SJSA1 (cell line): Measurements from ENCODE around the gene KHDC4. TPM values are rescaled to one million over a fixed set of nuclear protein-coding genes. Genes with fewer than 3 reads are reported as not detected.

ENCODE experiments used
- DNase-seq, 2 experiments: peaks; one replicate each; pipeline ENCODE4 v3.0.0-alpha.2; 2015 to 2020; ENCODE audit warnings: low spot score in 2 of 2, low read depth in 1 of 2
- H3K27ac ChIP-seq: fragments of 250-450 bp; sonication (Bioruptor Pico); 2 replicates; pipeline ENCODE4 v1.5.1; 2020; ENCODE audit warnings: mild to moderate bottlenecking, moderate library complexity
- H3K27me3 ChIP-seq: fragments of 250-450 bp; sonication (Bioruptor Pico); replicated peaks from 2 replicates; pipeline ENCODE4 v1.5.1; 2020; ENCODE audit warnings: mild to moderate bottlenecking, moderate library complexity
- H3K36me3 ChIP-seq: fragments of 250-450 bp; sonication (Bioruptor Pico); 2 replicates; pipeline ENCODE4 v1.5.1; 2020; ENCODE audit warnings: mild to moderate bottlenecking
- H3K4me1 ChIP-seq: fragments of 250-450 bp; sonication (Bioruptor Pico); replicated peaks from 2 replicates; pipeline ENCODE4 v1.6.1; 2021; ENCODE audit warnings: mild to moderate bottlenecking
- H3K4me3 ChIP-seq: fragments of 250-450 bp; sonication (Bioruptor Pico); 2 replicates; pipeline ENCODE4 v1.5.1; 2020; ENCODE audit warnings: mild to moderate bottlenecking
- H3K9me3 ChIP-seq: fragments of 250-450 bp; sonication (Bioruptor Pico); replicated peaks from 2 replicates; pipeline ENCODE4 v1.5.1; 2020; ENCODE audit warnings: mild to moderate bottlenecking
- total RNA-seq: library from RNA; depleted of rRNA; stranded (reverse); fragments of >200 nt; shearing (Covaris generic); gene quantifications from 2 replicates; pipeline ENCODE4 v1.2.3, GENCODE V29; 2014; rRNA removed

Gene KHDC4
- total RNA-seq, 1 experiment from 2014 or later, result 31.5 TPM

GRCh38 chr1:155872527-155872926, 61.7 kb downstream of the KHDC4 start:
- Histone ChIP-seq H3K27me3 (no peaks in the 10 kb centered on the region), H3K4me1 (no peaks in the 10 kb centered on the region), H3K27ac (no peak overlapping the region), H3K36me3 (no peaks in the 10 kb centered on the region), H3K4me3 (no peak overlapping the region), H3K9me3 (no peaks in the 10 kb centered on the region)
- DNase-seq, result no peak

- Histone ChIP-seq H3K36me3 (no peaks in the 10 kb centered on the region), H3K4me1 (no peaks in the 10 kb centered on the region), H3K4me3 (no peak overlapping the region), H3K9me3 (no peaks in the 10 kb centered on the region), H3K27me3 (no peaks in the 10 kb centered on the region), H3K27ac (no peak overlapping the region)
- no peak for DNase-seq
These were observed 62.8 kb downstream of the KHDC4 start for GRCh38 chr1:155871390-155871789.

GRCh38 chr1:155867766-155868165, 66.4 kb downstream of the KHDC4 start:
- Histone ChIP-seq H3K27ac (no peak overlapping the region), H3K4me1 (no peaks in the 10 kb centered on the region), H3K9me3 (no peaks in the 10 kb centered on the region), H3K4me3 (no peak overlapping the region), H3K36me3 (no peaks in the 10 kb centered on the region), H3K27me3 (no peaks in the 10 kb centered on the region)
- no peak for DNase-seq

- Histone ChIP-seq H3K4me1 (peaks cover 15% of the 10 kb centered on the region), H3K27me3 (no peaks in the 10 kb centered on the region), H3K9me3 (no peaks in the 10 kb centered on the region), H3K36me3 (no peaks in the 10 kb centered on the region), H3K4me3 (no peak overlapping the region), H3K27ac (no peak overlapping the region)
- no peak for DNase-seq
These were observed 69.8 kb downstream of the KHDC4 start for GRCh38 chr1:155864393-155864792.

Other genes starting within 250 kb of the KHDC4 start
- gene YY1AP1, start 245.6 kb downstream of the KHDC4 start, total RNA-seq, result 46.5 and 48.9 TPM in 2 replicates
- gene DAP3, start 245.3 kb downstream of the KHDC4 start, total RNA-seq, result 34.3 and 52.6 TPM in 2 replicates
- gene GON4L, start 77.2 kb downstream of the KHDC4 start, total RNA-seq, result 14.6 and 22.7 TPM in 2 replicates
- 6.3 and 6.9 TPM in 2 replicates for gene SYT11, start 74.8 kb downstream of the KHDC4 start, total RNA-seq
- 47.4 and 73.8 TPM in 2 replicates for gene RIT1, start 23.1 kb downstream of the KHDC4 start, total RNA-seq
- gene RXFP4, start 7.2 kb upstream of the KHDC4 start, total RNA-seq, result not detected in 2 replicates
- gene ARHGEF2, start 44.1 kb upstream of the KHDC4 start, total RNA-seq, result 49.8 and 81.1 TPM in 2 replicates
- gene SSR2, start 86.5 kb upstream of the KHDC4 start, total RNA-seq, result 507 and 546 TPM in 2 replicates
- gene UBQLN4, start 119.4 kb upstream of the KHDC4 start, total RNA-seq, result 11.4 and 18.2 TPM in 2 replicates
- gene LAMTOR2, start 120.4 kb upstream of the KHDC4 start, total RNA-seq, result 49.0 and 55.8 TPM in 2 replicates
- not detected in 2 replicates for gene RAB25, start 126.7 kb upstream of the KHDC4 start, total RNA-seq
- gene MEX3A, start 148.1 kb upstream of the KHDC4 start, total RNA-seq, result 0.13 and 1.1 TPM in 2 replicates
- 944 and 992 TPM in 2 replicates for gene LMNA, start 180.3 kb upstream of the KHDC4 start, total RNA-seq
- gene SEMA4A, start 219.2 kb upstream of the KHDC4 start, total RNA-seq, result 0.16 and 1.8 TPM in 2 replicates